Erythroblast (primary cell): Measurements from ENCODE around the gene GVQW3.

ENCODE experiments used
- GATA1 ChIP-seq: IDR thresholded peaks from 2 replicates; pipeline ENCODE4 v1.6.1; 2011; ENCODE audit warnings: low read depth, mild to moderate bottlenecking, control low read depth, low read length, moderate library complexity
- POLR2A ChIP-seq: IDR thresholded peaks from 2 replicates; pipeline ENCODE4 v1.6.1; 2011; ENCODE audit warnings: mild to moderate bottlenecking, low read length

GRCh38 chr11:76426660-76427059, 45.5 kb downstream of the GVQW3 start:
- TF ChIP-seq POLR2A (no peak), GATA1 (no peak)
